Measurements from ENCODE around the gene ZNF862. TPM values are rescaled to one million over a fixed set of nuclear protein-coding genes. Genes with fewer than 3 reads are reported as not detected.
"Not testable (repeated sequence)": the region's sequence is repeated elsewhere in the genome, so short reads cannot be mapped to it uniquely, and the experiment has no call there.

ZNF862 gene
- total RNA-seq, 2 donors from 2014 or later, result 27.5 to 31.0 TPM

DNA sequence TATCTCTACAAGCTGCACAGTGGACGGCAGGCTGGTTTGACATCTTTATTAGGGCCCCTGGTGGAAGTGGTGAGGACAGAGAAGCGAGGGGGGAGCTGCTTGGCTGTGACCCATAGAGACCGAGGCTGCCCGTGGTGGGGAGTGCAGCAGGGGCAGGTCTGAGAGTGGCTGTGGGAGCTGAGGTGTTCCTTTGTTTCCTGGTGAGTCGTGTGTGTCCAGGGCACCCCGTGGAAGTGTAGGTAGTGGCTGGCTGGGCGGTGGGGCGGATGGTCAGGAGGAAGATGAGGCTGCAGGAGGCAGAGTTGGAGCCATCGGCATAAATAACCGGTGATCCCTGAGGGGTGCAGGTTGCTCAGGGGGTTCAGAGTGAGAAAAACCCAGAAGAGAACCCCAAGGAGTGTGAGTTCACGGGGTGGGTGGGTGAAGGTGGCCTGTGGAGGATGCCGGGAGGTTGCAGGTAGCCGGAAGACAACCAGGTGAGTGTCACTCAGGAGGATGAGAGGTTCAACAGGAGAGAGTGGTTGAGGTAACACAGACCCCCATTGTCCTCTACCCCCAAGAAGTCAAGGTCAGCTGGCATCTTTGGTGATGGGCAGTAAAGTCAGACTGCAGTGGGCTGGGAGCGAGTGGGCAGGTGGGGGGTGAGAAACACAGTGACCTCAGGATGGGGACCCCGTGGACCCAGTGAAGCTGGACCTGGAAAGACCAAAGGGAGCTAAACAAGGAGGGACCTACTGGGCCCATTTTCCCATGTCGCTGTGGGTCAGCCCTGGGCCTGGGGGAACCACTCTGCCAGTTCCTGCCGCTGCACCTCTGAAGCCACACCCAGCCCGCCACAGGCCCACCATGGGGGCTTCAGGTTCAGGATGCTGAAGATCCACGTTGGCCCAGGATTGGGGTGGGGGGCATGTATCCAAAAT lies 43.4 kb downstream of the ZNF862 start:
- H3K27ac Mint-ChIP-seq, result no peak overlapping the region
- no peak for DNase-seq
- no peaks in the 10 kb centered on the region for H3K9me3 ChIP-seq (ENCODE audit: control insufficient read depth, low read length, poor library complexity, severe bottlenecking)
- no peak for ATAC-seq
- H3K27me3 Mint-ChIP-seq, result no peaks in the 10 kb centered on the region
- H3K4me3 Mint-ChIP-seq, result no peak overlapping the region
- H3K4me1 Mint-ChIP-seq, result peaks cover 8% of the 10 kb centered on the region
- no peaks in the 10 kb centered on the region for H3K36me3 Mint-ChIP-seq (ENCODE audit: low read depth)

DNA sequence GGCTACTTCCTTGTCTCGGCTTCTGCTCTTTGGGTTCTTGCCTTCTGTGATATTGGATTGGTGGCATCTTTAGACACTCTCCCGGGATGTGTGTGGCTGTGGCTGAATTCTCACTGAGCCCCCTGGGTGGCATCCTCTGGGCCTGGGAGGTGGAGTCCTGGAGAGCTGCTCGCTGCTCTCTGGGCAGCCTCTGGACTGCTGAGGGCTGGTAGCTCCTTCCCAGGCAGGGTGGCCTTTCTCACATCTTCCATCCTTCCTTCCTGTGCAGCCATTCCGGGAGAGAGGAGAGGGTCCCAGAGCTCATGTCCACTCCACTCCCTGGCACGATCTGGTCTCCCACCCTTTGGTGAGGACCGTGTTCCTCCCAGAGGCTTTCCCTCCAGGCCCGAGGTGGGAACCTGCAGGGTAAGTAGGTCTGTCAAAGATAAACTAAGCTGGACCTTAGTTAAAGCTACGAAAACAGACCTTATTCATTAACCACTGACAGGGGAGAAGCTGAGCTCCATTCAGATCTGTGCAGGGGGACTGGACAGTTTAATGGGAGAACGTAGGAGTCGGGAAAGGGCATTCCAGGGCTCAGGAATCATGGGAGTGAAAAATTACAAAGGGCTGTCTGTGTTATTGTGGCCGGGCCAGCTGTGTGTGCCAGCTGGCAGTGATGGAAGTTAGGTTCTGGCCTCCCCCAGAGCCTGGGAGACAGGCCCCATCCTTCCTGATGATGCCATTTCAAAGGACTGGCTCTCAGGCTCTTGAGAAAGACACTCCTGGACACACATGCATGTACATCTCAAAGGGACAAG lies 44.3 kb downstream of the ZNF862 start:
- H3K27ac Mint-ChIP-seq, result no peak overlapping the region
- DNase-seq (no peak), ATAC-seq (no peak)
- peaks cover 8% of the 10 kb centered on the region for H3K4me1 Mint-ChIP-seq
- no peaks in the 10 kb centered on the region for H3K9me3 ChIP-seq (ENCODE audit: control insufficient read depth, low read length, poor library complexity, severe bottlenecking)
- H3K27me3 Mint-ChIP-seq, result no peaks in the 10 kb centered on the region
- H3K4me3 Mint-ChIP-seq, result no peak overlapping the region
- no peaks in the 10 kb centered on the region for H3K36me3 Mint-ChIP-seq (ENCODE audit: low read depth)

DNA sequence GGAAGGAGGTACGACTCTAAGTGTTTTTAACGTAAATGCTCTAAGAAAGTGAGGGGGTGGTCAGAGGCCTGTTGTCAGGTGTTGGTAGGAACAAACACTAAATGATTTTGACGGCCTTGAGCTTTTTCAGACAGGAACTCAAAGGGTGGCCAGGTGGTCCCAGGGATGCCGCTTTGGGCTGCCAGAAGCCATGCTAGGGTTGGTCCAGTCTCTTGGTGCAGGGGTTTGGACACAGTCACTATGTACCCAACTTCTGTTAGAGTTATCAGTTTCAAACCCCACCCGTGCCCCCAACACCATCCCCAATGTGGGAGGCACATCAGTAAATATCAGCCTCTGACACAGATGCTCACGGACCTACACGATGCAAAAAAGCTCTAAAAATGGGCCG lies 44.9 kb downstream of the ZNF862 start:
- no peak for DNase-seq
- ATAC-seq, result no peak
- no peaks in the 10 kb centered on the region for H3K9me3 ChIP-seq (ENCODE audit: control insufficient read depth, low read length, poor library complexity, severe bottlenecking)
- Mint-ChIP-seq H3K4me3 (no peak overlapping the region), H3K27me3 (no peaks in the 10 kb centered on the region), H3K27ac (no peak overlapping the region), H3K4me1 (peaks cover 5% of the 10 kb centered on the region), H3K36me3 (ENCODE audit: low read depth) (no peaks in the 10 kb centered on the region)

DNA sequence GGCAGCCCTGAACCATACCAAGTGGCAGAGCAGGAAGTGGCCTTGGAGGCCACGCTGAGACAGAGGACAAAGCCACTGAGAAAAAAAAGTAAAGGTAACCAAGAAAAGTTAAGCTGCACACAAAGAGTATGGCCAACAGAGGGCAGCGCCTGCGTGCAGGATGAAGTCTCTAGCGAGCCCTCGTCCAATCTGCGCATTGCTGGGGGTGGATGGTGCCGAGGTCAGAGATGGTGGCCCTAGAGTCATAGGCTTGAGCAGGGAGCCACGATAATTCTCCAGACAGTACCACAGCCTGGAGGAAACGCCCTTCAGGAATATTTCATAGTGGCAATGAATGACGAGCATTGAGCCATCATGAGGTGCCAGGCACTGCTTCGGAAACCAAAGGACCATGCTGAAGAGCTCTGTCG lies 45.3 kb downstream of the ZNF862 start:
- DNase-seq (peak in 1 of 3 donors; percentile 34), ATAC-seq (peak; percentile 82)
- Mint-ChIP-seq H3K4me3 (no peak overlapping the region), H3K27ac (no peak overlapping the region), H3K36me3 (ENCODE audit: low read depth) (peaks cover 2% of the 10 kb centered on the region), H3K4me1 (peaks cover 5% of the 10 kb centered on the region), H3K27me3 (no peaks in the 10 kb centered on the region)
- H3K9me3 ChIP-seq (ENCODE audit: control insufficient read depth, low read length, poor library complexity, severe bottlenecking), result no peaks in the 10 kb centered on the region

DNA sequence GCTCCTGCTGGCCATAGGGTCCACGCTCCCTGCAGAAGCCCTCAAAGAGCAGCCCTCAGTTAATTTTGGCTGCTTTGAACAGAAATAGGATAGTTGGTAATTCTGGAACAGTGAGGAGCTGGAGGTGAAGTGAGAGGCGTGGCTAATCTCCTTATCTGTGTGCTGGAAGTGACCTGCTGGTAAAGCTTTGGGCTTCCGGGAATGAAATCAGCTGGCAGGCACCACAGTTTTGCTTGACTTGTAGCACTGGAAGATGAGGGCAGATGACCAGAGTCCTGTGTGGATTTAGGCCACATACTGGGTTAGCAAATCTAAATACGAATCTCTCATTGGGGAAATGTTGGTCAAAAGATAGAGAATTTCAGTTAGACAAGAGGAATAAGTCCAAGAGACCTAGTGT lies 45.8 kb downstream of the ZNF862 start:
- Mint-ChIP-seq H3K27me3 (no peaks in the 10 kb centered on the region), H3K36me3 (ENCODE audit: low read depth) (peaks cover 2% of the 10 kb centered on the region), H3K4me1 (peaks cover 5% of the 10 kb centered on the region), H3K27ac (no peak overlapping the region), H3K4me3 (no peak overlapping the region)
- ATAC-seq (no peak), DNase-seq (no peak)
- H3K9me3 ChIP-seq (ENCODE audit: control insufficient read depth, low read length, poor library complexity, severe bottlenecking), result no peaks in the 10 kb centered on the region

DNA sequence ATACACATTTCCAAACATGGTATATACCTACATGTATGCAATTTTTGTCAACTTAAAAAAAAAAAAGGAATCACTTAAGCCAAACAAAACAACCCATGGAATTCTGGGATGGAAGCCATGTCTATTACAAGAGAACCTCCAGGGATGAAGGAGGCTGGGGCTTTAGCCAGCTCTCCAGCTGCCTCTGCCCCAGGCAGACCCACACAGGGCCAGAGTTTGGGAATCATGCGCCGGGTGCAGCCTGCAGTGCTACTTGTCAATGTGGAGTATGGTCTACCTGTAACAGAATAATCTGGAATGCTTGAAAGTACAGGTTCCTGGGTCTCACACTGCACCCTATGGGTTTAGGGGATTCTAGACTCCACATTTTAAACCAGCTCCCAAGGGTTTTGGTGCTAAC lies 46.4 kb downstream of the ZNF862 start:
- Mint-ChIP-seq H3K27ac (no peak overlapping the region), H3K36me3 (ENCODE audit: low read depth) (peaks cover 2% of the 10 kb centered on the region), H3K4me3 (no peak overlapping the region), H3K27me3 (no peaks in the 10 kb centered on the region), H3K4me1 (peaks cover 5% of the 10 kb centered on the region)
- H3K9me3 ChIP-seq (ENCODE audit: control insufficient read depth, low read length, poor library complexity, severe bottlenecking), result no peaks in the 10 kb centered on the region
- no peak for ATAC-seq
- no peak for DNase-seq

DNA sequence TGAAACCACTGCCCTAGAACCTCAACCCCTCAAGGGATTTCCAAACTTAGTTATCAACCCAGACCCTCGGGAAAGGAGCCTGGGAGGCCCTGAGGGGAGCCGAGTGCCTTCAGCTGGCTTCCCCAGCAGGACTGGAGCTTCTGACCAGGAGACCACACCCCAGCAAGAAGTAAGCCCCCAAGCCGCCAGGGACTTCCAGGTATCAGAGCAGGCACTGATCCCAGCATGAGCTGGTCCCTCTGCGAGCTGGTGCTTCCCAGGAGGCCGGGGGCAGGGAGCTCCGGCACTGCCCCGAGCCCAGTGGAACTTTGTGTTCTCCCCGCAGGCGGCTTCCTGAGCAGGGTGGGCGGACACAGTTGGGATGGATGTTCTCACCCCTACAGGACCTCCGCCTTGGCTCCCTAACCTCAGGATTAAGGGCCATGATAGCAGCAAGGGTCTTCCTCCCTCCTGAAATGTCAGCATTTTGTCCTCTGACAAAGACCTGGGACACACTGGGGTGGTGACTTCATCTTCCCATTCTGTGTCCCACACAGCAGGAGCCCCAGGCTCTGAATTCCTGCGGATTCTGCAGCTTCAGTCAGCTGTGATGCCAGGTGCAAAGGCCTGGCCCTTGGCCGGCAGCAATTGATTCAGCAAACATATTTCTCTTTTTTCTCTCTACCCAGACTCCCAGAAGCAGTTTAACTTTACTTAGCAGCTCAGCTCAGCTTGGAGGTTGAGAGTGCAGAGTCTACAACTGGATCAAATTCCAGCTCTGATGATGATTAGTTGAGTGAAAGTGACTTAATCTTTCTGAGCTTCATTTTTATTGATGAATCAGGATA lies 47.2 kb downstream of the ZNF862 start:
- H3K9me3 ChIP-seq (ENCODE audit: control insufficient read depth, low read length, poor library complexity, severe bottlenecking), result no peaks in the 10 kb centered on the region
- no peak overlapping the region for H3K27ac Mint-ChIP-seq
- DNase-seq, result no peak
- no peak for ATAC-seq
- H3K4me1 Mint-ChIP-seq, result peaks cover 5% of the 10 kb centered on the region
- H3K36me3 Mint-ChIP-seq (ENCODE audit: low read depth), result peaks cover 2% of the 10 kb centered on the region
- H3K27me3 Mint-ChIP-seq, result no peaks in the 10 kb centered on the region
- no peak overlapping the region for H3K4me3 Mint-ChIP-seq

DNA sequence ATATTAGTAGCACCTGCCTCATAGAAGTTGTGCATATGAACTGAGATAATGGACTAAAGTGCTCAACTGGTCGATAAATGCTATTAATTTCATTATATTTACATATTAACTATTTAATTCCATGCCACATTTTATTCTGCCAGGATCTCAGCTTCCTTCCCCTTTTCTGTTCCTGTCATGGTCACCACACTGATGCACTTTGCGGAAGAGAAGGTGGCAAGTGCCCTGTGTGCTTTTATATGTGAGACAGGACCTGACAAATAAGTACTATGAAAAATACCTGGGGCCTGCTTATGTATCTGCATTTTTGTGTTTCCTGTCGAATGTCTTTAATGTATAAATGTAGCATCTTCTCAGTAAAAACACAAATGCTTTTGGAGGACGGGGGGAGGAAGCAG lies 47.8 kb downstream of the ZNF862 start:
- ATAC-seq, result no peak
- peaks cover 2% of the 10 kb centered on the region for H3K36me3 Mint-ChIP-seq (ENCODE audit: low read depth)

DNA sequence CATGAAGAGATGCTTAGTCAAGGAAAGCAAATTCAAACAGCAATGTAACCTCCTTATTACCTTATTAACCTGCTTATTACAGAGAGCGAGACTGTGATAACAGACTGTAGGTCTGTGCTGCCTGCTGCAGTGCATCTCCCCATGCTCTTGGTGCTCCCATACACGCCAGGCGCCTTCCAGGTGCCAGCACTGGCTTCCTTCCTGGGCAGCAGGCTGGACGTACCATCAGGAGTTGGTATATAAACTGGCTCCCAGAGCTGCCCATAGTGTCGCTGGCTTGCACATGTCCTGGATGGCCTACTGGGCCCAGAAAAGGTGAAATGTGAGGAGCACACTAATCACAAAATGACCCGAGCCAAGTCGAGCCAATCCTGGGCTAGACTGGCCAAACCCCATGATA lies 49.1 kb downstream of the ZNF862 start:
- no peaks in the 10 kb centered on the region for H3K27me3 Mint-ChIP-seq
- H3K4me3 Mint-ChIP-seq, result no peak overlapping the region
- no peaks in the 10 kb centered on the region for H3K9me3 ChIP-seq (ENCODE audit: control insufficient read depth, low read length, poor library complexity, severe bottlenecking)
- ATAC-seq (no peak), DNase-seq (no peak)
- no peak overlapping the region for H3K27ac Mint-ChIP-seq
- H3K4me1 Mint-ChIP-seq, result peaks cover 5% of the 10 kb centered on the region
- H3K36me3 Mint-ChIP-seq (ENCODE audit: low read depth), result peaks cover 2% of the 10 kb centered on the region

More for the DNA sequence above, 47.8 kb downstream of the ZNF862 start:
- Mint-ChIP-seq H3K27ac (no peak overlapping the region), H3K4me1 (peaks cover 5% of the 10 kb centered on the region), H3K4me3 (no peak overlapping the region), H3K27me3 (no peaks in the 10 kb centered on the region)
- no peak for DNase-seq
- H3K9me3 ChIP-seq (ENCODE audit: control insufficient read depth, low read length, poor library complexity, severe bottlenecking), result no peaks in the 10 kb centered on the region

DNA sequence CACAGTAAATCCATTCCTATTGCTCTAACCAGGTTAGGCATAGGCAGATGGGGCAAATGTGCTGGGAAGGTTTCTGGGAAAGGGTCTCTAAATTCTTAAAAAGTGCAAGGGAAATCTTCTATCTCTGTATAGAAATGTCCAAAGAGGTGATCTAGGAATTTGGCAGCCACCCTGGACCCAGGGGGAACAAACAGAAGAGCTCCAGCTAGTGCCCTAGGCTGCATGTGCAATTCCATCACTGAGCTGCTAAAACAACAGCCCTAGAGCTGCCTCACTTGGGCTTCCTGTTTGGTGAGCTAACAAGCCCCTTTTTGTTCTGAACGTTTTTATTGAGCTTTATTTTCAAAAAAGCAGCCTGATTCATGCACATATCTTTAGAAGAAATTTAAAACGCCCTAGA lies 52.5 kb downstream of the ZNF862 start:
- not testable (repeated sequence) for DNase-seq; H3K4me3 Mint-ChIP-seq; H3K4me1 Mint-ChIP-seq; H3K27me3 Mint-ChIP-seq; H3K36me3 Mint-ChIP-seq (ENCODE audit: low read depth); H3K9me3 ChIP-seq (ENCODE audit: control insufficient read depth, low read length, poor library complexity, severe bottlenecking); ATAC-seq; H3K27ac Mint-ChIP-seq

DNA sequence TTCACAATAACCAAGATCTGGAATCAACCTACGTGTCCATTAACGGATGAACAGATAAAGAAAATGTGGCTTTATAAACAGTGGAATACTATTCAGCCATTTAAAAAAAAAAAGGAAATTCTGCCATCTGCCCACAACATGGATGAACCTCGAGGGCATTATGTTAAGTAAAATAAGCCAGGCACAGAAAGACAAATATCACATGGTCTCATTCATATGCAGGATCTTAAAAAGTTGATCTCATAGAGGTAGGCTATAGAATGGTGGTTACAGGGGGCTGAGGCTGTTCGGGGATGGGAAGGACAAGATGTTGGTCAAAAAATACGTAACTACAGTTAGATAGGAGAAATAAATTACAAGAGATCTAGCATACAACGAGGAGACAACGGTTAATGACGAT lies 56.8 kb downstream of the ZNF862 start:
- not testable (repeated sequence) for DNase-seq; H3K4me3 Mint-ChIP-seq; ATAC-seq; H3K36me3 Mint-ChIP-seq (ENCODE audit: low read depth); H3K4me1 Mint-ChIP-seq; H3K27me3 Mint-ChIP-seq; H3K9me3 ChIP-seq (ENCODE audit: control insufficient read depth, low read length, poor library complexity, severe bottlenecking); H3K27ac Mint-ChIP-seq

DNA sequence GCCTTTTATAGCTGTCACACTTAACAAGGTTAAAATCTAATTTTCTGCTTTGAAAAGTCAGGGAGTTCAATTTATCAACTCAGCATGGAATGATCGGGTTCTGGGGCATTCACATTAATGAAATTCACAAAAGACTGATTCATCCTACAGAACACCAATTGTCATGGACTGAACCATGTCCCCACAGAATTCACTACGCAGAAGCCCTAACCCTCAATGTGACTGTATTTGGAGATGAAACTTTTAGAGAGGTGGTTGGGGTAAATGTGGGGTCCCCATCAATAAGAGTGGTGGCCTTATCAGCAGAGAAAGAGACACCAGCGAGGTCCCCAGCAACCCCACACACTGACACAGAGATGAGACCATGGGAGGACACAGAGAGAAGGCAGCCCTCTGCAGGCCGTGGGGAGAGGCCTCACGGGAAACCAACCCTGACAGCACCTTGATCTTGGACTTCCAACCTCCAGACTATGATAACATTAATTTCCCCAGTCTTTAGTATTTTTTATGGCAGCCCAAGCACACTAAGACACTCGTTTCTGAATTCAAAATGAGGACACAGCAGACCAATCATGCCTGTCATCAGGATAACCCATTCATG lies 69.7 kb downstream of the ZNF862 start:
- H3K4me3 Mint-ChIP-seq; ATAC-seq; H3K9me3 ChIP-seq (ENCODE audit: control insufficient read depth, low read length, poor library complexity, severe bottlenecking): not testable (repeated sequence)

DNA sequence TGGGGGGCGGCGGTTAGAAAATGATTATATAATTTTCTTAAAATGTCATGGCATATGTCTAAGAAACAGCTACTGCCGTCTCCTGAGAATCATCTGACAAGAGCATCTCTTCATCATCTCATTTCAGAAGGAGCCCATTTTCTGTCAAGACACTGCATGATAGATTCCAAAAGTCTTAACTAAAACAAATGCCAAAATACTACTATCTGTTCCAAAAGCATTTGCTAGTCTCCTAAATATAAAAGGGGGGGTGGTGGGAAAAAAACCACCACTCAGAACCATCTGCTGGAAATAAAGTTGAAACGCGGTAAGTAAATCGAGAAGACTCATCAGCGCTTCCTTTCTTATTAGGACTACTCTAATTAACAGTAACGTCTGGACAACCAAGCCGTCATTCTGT lies 72.0 kb downstream of the ZNF862 start:
- not testable (repeated sequence) for H3K27me3 Mint-ChIP-seq; ATAC-seq; H3K4me1 Mint-ChIP-seq; H3K36me3 Mint-ChIP-seq (ENCODE audit: low read depth); H3K4me3 Mint-ChIP-seq; DNase-seq; H3K9me3 ChIP-seq (ENCODE audit: control insufficient read depth, low read length, poor library complexity, severe bottlenecking); H3K27ac Mint-ChIP-seq

More for the DNA sequence above, 69.7 kb downstream of the ZNF862 start:
- H3K4me1 Mint-ChIP-seq; H3K27ac Mint-ChIP-seq; DNase-seq; H3K36me3 Mint-ChIP-seq (ENCODE audit: low read depth); H3K27me3 Mint-ChIP-seq: not testable (repeated sequence)

Data from T-helper 17 cell (primary cell).